IPS DF 19.7 (cell line): ENCODE measurements around the gene SRGAP1.
"Not testable (repeated sequence)": the region's sequence is repeated elsewhere in the genome, so short reads cannot be mapped to it uniquely, and the experiment has no call there.

Experiments
- DNase-seq: peaks from one replicate; pipeline ENCODE4 v3.0.0-alpha.2; 2013; ENCODE audit warnings: low read depth, low spot score

Gene SRGAP1

DNA sequence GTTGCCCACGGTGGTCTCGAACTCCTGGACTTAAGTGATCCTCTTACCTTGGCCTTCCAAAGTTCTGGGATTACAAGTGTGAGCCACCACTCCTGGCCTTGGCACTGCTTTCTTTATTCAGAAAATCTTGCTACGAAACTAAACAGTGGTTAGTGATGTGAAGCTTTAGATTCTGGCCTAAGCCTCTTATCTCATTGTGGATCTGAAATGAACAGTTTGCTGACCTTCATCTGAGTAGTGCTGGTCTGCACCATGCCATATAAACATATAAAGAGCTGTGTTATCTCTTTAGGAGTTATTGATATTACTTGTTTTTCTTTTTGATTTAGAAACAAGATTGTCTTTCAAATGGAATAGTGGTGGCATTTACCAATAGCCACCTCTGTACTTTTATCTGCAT is 22.6 kb downstream of the SRGAP1 start:
- no peak for DNase-seq

- DNase-seq: no peak
Observed at GRCh38 chr12:63869656-63870055, 25.2 kb downstream of the SRGAP1 start.

GRCh38 chr12:63870838-63871237 is 26.3 kb downstream of the SRGAP1 start:
- DNase-seq: no peak

DNA sequence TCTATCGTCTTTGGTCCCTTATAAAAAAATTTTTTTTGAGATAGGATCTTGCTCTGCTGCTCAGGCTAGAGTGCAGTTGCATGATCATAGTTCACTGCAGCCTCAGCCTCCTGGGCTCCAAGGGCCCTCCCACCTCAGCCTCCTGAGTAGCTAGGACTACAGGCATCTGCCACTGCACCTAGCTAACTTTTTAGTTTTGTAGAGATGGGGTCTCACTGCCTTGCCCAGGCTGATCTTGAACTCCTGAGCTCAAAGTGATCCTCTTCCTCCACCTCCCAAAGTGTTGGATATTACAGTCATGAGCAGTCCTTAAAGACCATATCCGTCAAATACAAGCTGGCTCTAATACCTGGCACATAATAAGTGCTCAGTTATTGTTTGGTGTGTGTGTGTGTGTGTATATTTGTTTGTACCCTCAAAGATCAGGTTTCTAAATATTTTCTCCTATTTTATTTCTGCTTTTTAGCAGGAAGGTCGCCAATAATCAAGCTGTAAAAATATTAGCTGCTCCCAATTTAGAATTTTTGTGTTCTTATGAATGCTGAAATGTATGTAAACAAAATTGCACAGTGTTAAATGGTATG is 30.5 kb downstream of the SRGAP1 start:
- DNase-seq: no peak

DNA sequence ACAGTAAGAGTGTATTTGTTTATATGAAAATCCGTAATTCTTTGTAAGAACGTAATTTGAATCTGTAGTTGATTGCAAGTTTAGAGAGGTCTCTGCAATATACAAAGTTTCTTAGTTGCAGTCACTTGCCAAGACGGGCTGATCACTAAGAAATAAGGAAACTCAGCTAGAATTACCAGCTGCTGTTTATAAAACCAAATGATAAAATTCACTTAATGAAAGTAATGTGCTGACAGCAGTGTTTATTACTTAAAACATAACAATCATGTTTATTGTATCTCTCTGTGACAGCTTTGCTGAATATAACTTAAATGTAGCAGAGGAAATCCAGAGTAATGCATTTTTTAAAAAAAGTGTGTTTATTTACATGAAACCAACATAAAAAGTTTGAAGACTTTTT is 31.2 kb downstream of the SRGAP1 start:
- DNase-seq: no peak

DNA sequence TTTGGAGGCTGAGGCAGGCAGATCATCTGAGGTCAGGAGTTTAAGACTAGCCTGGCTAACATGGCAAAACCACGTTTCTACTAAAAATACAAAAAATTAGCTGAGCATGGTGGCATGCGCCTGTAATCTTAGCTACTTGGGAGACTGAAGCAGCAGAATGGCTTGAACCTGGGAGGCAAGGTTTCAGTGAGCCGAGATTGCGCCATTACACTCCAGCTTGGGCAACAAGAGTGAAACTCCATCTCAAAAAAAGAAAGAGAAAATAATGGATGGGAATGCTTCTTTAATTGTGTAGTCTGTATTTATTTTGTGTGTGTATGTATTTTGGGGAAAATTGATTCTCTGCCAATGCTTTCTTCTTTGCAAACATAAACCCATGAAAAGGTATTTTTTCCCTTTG is 32.5 kb downstream of the SRGAP1 start:
- DNase-seq: no peak

GRCh38 chr12:63877693-63878092 is 33.2 kb downstream of the SRGAP1 start:
- no peak for DNase-seq

DNA sequence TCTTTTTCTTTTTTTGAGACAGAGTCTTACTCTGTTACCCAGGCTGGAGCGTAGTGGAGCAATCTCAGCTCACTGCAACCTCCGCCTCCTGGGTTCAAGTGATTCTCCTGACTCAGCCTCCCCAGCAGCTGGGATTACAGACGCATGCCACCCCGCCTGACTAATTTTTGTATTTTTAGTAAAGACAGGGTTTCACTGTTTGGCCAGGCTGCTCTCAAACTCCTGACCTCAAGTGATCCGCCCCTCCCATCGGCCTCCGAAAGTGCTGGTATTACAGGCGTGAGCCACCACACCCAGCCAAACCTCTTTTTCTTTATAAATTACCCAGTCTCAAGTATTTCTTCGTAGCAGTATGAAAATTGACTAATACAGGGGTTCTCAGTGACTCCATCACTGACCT is 35.7 kb downstream of the SRGAP1 start:
- not testable (repeated sequence) for DNase-seq

DNA sequence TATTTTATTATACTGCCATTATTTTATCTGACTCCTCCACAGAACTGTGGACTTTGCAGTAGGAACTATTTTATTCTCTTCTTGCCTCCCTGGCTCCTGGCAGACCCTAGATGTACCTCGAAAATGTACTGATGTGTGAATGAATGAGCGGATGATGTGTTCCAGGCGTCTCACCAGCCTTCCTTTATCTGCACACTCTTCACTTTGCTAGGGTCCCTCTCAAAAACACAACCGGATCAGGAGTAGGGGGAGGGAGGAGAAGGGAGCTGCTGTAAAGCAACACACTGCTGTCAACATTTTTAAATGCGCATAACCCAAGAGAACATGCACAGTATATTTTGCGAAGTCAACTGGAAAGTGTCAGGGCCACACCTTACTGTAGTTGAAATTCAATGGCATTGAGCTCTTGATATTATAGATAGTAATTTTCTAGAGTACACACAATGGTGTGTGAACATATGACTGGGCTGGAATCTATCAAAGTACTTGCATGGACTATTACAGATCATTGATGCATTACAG is 36.3 kb downstream of the SRGAP1 start:
- no peak for DNase-seq

DNA sequence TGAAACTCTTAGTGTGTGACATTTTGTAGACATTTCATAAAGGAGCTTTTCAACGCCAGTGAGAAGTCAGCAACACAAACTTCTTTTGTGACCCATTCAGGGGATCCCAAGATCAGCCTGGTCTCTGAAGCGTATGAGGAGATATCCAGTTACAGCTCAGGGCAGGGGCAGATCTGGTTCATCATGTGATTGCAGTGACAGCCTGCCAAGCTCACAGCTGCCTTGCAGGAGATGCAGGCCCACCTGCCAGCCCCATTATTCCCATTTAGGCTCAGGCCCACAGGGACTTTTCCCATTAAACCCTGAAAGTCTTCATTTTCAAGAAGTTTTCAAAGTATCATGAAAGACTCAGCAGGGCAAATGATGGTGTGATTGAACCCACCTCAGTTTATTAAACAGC is 38.3 kb downstream of the SRGAP1 start:
- no peak for DNase-seq

GRCh38 chr12:63885401-63885800 is 40.9 kb downstream of the SRGAP1 start:
- no peak for DNase-seq

DNA sequence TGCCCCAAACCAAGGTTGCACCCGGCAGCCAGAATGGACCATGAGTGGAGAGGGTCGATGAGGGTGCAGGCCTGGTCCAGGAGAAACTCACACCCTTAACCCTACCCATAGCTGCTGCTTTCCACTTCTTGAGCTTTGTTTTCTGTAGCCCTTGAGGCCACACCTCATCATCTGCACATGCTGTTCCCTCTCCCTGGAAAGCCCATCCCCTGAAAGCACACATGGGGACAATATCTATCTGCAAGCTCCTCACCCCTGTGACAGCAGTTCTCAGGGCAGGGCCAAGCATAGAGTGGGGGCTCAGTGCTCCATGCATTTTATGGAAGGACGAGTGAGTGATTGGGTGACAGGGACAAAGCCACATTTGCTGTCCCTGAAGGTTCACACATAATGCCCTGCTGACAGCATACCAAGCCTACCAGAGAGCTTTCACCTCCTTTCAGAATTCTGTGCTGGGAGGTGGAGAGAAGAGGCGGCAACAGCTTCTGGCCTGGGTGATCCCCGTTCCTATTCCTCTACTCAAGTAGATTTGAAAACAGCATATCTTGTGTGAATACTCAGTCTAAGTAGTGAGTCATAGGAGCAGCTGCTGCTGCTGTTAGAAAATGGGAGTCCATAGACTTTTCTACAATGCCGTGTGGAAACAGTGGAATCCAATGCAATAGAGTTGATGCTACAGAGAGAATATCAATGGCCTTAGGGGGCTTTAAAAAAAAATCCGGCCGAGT is 44.6 kb downstream of the SRGAP1 start:
- DNase-seq: no peak

DNA sequence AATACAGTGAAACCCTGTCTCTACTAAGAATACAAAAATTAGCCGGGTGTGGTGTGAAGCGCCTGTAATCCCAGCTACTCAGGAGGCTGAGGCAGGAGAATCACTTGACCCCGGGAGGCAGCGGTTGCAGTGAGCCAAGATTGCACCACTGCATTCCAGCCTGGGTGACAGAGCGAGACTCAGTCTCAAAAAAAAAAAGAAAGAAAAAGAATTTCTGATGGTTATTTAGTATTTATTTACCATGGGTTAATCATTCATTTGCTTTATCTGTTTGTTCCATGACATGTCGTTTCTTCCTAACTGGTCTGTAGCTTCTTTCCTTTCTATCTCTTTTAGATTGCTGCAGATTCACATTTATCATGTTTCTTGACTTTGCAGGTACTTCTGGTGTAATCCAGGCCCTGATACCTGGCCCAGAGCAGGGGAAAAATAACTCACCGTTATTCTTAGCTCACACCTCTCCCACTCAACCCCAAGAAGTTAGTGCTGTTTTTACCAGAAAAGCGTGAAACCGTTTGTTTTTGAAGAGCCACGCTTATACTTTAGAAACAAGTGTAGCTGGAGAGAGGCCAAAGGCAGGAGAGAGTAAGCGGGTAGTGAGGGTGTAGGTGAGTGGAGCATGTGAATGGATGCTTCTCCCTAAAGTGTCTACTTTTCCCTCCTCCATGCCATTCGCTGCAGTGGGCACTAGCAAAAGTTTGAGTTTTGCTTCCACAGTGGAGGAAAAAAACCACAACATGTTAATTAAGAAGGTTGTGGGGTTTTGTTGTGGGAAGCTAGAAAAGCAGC is 45.4 kb downstream of the SRGAP1 start:
- DNase-seq: no peak

- DNase-seq: no peak
Observed at GRCh38 chr12:63893170-63893569, 48.7 kb downstream of the SRGAP1 start.

DNA sequence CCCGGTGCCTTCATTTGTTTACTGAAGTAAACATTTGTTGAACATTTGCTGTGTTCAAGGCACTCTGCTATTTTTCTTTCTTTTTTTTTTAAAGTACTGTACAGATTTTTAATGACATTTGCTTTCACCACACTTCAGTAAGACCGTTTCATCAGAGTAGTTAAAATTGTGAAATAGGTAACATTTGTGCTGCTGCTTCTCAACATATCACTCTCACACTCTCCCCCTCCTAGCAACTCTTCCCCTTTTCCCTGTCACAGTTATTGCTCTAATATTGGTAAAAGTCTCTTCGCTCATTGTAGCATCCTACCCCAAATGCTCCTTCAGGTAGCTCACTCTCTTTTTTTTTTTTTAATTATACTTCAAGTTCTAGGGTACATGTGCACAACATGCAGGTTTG is 49.6 kb downstream of the SRGAP1 start:
- no peak for DNase-seq

DNA sequence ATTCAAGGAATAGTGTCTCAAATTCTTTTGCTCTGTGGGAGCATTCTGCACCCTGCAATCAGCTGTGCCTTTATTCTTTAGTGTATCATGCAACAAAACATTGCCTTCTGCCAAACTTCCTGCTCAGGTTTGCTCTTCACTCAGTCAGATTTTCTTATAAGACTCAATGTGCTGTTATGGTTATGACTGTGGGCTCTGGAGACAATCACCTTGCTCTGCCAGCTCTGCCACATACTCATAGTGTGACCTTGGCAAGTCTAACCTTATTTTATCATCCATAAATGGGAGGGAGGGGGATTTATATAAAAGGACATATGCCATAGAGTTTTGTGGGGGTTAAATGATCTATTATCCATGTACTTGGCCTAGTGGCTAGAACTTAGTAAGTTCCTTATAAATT is 51.3 kb downstream of the SRGAP1 start:
- no peak for DNase-seq

DNA sequence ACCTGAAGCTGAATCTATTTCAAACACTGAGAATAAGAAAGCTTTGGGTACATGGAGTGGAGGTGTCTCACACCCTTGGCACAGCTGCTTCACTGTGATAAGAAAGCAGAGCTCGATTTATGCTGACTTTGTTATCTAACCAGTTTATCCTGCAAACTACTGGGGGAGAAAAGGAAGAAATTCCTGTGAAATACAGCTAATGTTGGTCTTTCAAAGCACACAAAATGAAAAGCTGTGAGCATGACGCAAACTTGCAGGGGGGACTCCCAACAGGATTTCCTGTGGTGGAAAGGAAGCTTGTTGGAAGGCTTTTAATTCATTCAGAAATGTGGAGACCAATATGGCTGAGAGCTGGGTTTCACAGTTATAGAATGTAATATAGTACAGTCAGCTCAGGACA is 53.4 kb downstream of the SRGAP1 start:
- no peak for DNase-seq

GRCh38 chr12:63898764-63899337 is 54.4 kb downstream of the SRGAP1 start:
- DNase-seq: no peak

DNA sequence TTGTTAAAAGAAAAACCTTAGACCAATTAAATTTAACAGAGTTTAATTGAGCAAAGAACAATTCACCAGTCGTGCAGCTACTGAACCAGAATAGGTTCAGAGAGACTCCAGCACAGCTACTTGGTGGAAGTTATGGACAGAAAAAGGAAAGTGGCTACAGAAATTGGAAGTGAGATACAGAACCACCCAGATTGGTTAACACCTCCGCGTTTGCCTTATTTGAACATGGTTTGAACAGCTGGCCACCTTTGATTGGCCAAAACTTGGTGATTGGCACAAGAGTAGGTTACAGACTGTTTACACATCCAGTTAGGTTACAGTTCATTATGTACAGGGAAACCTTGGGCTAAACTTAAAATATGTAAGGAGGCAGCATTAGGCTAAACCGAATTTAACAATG is 54.9 kb downstream of the SRGAP1 start:
- DNase-seq: no peak

GRCh38 chr12:63900922-63901793 is 56.7 kb downstream of the SRGAP1 start:
- DNase-seq: no peak

- no peak for DNase-seq
Observed at GRCh38 chr12:63904653-63905052, 60.2 kb downstream of the SRGAP1 start.
